ENCODE measurements around the gene PCGF3.
"Not testable (repeated sequence)": the region's sequence is repeated elsewhere in the genome, so short reads cannot be mapped to it uniquely, and the experiment has no call there.

PCGF3 gene

DNA sequence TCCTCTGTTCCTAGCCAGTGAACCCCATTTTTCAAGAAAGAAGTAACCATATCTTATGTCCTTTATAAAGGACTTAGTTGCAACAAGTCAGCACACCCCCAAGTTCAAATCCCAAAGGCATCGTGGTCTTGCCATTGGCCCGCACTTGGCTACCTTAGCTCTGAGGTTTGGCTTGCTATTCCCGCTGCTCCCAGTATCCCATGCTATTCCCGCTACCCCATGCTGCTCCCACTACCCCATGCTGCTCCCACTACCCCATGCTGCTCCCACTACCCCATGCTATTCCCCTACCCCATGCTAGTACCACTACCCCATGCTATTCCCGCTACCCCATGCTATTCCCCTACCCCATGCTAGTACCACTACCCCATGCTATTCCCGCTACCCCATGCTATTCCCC lies 37.4 kb upstream of the PCGF3 start:
- DNase-seq (ENCODE audit: low read depth), result not testable (repeated sequence)

DNA sequence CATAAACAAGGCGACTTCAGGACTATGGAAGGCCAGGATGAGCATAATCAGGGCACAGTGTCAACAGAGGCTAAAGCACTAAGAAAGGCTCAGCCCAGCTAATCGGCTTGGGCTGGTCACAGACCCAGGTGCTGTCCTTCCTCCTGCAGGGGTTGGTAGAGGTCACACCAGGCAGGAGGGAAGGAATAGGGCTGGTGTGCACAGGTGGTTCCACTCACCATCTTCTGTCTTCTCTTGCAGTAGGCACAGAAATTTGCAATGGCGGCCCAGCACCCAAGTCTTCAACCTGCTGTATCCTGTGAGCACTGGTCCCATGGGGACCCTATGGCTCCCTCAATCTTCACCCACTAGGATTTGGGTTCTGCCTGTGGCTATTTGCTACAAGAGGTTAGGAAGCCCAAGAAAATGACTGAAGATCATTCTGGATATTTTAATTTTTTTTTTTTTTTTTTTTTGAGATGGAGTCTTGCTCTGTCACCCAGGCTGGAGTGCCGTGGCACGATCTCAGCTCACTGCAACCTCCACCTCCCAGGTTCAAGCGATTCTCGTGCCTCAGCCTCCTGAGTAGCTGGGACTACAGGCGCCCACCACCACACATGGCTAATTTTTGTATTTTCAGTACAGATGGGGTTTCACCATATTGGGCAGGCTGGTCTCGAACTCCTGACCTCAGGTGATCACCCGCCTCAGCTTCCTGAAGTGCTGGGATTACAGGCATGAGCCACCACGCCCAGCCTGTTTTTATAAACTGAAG lies 35.6 kb upstream of the PCGF3 start:
- not testable (repeated sequence) for DNase-seq (ENCODE audit: low read depth)

DNA sequence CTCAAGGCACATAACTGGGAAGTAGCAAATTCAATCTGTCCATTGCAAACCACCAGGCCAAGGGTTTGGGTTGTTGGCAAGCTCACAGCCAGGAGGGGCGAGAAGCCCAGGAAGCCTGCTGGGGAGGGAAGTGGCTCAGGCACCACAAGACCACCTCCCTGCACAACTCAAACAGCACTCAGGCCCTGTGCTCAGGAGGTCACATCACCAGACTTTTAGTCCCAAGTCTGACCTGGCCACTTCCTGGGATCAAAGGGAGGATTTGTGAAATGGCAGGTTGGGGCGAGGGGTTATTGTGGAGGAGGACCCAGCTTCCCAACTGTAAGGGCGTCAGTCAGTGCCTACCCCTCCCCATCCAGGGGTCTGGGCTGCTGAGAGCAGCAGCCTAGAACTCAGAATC lies 33.9 kb upstream of the PCGF3 start:
- DNase-seq (ENCODE audit: low read depth), result no peak

DNA sequence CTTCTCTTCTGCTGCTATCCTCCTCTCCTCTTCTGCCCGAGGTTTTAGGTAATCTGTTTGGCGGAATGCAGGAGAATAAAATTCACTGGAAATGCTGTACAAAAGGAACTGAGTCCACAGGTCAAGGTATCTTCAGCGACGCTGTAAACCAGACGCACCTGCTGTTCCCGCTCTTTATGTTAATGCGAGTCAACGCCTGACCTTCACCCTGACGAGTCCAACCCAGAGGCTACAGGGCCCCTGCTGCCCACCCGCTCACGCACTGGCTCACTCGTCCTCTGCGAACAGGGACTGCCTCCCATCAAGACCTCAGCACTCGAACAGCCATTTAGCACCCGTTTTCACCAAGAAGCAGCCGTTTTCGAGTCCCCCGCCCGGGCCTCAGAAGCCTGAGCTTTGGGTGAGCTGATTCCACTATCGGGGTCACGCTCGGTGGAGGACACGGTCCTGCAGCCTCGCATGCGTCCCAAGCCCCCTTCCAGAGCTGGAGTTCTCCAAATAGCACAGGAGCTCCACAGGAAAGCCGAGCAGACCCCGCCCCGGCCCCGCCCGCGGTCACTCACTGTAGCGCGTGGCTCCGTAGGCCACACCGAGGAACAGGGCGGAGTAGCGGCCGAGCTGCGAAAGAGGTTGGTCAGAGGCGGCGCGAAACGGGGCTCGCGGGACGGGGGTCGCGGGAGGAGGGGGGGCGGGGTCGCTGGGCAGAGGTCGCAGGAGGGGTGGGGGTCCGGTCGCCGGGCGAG lies 32.1 kb upstream of the PCGF3 start:
- no peak for DNase-seq (ENCODE audit: low read depth)

DNA sequence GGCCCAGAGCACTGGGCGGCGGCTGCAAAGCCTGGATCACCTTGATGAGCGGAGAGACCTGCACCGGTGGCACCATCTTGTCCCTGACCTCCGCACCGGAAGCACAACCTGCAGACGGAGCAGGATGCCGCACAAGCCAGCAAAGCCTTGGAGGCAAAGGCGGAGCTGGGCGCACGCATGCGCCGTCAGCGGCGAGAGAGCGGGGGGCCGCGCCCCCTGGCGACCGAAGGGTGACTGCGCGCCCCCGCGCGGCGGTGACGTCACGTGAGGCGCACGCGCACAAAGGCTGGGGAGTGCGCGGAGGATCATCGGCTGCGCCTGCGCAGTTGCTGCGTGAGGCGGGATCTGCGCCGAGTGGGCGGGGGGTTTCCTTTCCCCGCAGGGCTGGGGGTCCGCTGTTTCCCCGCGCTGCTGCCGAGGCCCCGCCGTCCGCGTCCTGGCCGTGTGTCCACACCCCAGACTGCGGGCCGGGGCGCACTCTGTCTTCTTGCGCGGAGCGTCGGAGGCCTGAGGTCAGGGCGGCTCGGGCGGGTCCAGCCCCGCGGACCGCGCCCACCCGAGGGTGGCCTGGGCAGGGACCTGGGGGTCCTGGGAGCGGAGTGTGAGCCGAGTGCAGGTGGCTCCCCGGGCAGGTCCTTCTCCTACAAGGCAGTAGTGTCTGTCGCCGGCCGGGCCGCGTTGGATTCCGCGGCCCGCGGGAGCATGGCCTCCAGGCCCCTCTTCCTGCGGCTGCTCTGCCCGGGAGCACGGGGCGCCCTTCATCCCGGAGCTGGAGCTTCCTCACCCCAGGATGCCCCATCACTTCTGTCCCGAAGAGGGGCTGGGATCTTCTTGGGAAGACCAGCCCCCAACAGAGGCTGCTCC lies 31.2 kb upstream of the PCGF3 start, which contains the start of the genes ATP5ME and MYL5:
ATP5ME (minus strand) TSS at position 105 of the 864 bp plus-strand sequence; CDS start at position 76, 29 bp downstream.
MYL5 (plus strand) TSS at position 371 of the 864 bp plus-strand sequence. CDS start 3,485 bp downstream, outside the sequence.
- DNase-seq (ENCODE audit: low read depth), result peak; percentile 69

DNA sequence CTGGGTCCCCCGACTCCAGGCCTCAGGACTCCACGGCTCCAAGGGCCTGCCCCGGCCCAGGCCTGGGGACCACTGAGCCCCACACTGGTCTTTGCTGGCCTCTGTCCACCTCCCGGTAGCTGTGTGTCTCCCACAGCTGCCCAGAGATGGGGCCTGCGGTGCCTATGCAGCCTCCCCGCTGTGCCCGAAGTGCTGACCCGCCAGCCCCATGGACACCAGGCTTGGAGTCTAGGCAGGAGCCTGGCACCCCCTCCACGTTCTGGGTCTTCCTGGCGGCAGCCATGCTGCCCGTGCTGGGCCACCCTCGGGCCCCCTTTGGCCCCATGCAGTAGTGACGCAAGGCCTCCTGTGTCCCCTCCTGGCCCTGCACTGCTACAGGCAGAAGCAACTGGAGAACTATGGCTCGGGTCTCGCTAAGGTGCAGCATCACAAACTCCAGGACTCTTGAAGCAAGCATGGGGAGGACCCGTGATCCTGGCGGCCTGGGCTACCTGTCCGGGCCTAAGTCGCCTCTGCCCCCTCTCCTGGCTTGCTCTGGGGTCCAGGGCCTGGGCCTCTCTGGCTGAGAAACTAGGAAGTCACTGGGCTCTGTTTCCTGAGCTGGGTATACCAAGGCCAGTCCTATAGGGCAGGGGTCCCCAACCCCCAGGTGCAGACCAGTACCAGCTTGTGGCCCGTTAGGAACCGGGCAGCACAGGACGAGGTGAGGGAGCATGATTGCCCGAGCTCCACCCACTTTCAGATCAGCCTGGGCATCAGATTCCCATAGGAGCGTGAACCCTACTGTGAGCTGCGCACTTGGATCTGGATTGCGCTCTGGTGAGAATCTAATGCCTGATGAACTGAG lies 30.4 kb upstream of the PCGF3 start:
- no peak for DNase-seq (ENCODE audit: low read depth)

DNA sequence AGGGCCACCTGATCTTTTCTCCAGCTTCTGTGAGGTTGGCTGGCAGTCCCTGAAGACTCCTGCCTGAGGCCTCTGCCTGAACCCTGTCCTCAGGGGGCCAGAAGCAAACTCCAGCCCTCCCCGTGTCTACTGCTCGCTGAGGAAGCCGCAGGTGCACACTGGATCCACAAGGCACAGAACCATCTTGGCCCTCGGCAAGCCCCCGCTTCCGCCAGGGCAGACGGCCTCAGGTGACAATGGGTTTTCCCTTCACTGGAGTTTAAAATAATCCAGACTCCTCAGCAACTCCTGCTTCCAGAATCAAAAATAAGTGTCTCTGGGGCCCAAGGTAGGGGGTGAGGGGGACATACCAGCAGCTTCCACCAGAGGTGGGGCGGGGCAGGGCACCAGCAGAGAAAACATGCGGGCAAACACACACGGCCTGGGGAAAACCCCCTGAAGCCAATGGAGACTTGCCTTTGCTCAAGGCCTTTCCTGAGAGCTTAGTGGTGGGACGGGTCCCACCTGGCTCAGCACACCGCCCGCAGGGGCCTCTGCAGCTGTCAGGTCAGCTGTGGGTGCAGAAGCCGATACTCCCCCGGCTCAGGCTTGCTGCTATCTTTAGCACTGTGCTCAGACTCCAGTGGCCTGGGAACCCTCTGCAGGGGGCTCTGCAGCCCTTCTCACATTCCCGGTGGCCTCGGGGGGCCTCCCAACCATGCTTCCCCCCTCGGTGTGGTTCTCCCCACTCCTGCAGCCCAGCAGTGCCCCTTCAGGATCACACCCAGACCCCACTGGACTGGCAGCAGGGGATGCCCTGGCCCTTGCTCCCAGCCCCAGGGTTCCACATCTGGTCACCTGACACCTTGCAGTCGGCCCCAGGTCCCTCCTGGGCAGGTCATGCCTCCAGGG lies 29.4 kb upstream of the PCGF3 start:
- no peak for DNase-seq (ENCODE audit: low read depth)

DNA sequence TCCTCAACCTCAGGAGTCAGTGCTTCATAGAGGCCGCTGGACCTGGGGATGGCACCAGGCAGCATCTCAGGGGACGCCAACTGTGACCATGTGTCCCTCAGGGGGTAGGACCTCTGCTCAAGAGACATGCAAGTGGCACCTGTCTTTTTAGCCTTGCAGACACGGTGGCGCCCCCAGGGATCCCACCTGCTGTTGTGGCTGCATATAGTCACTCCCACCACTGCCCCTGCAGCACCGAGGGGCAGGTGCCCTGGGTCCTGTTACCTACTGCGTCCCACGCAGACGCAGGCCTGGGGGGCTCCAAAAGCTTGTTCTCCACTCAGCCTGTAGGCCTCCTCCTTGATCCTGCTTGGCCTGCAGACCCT lies 28.8 kb upstream of the PCGF3 start:
- no peak for DNase-seq (ENCODE audit: low read depth)

DNA sequence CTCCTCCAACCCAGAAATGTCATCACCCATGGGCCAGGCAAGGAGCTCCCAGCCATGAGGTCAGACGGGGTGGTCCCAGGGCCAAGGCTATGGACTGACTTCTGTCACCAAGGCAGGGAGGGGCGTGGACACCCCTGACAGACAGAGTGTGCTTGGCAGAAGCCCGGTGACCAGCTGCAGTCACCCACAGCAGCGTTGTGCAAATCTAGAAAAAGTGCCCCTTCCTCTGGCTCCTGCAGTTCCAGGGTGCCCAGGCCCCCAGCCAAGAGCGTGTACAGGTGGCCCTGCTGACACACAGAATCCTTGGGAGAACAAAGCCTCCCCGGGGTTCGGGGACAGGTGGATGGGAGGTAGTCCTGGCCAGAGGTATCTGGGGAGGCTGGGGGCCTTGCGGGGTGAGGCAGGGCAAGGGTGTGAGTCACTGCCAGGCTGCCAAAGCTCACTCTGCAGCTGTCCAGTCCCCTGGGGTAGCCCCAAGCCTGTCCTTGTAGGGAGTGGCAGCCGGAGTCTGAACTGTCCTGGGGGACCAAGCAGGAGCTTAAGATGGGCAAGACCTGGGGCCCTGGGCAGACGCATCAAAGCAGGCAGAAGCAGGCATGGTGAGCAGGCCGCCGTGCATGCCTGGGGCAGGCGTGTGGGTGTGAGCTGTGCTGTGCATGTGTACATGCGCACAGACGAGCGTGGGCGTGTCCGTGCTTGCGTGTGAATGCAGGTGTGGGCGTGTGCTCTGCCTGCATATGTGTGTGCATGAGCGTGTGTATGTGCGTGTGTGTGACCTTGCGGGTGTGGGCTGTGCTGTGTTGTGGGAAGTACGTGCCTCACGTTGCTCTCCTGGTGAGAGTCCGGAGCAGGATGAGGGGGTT lies 28.0 kb upstream of the PCGF3 start:
- DNase-seq (ENCODE audit: low read depth), result no peak

DNA sequence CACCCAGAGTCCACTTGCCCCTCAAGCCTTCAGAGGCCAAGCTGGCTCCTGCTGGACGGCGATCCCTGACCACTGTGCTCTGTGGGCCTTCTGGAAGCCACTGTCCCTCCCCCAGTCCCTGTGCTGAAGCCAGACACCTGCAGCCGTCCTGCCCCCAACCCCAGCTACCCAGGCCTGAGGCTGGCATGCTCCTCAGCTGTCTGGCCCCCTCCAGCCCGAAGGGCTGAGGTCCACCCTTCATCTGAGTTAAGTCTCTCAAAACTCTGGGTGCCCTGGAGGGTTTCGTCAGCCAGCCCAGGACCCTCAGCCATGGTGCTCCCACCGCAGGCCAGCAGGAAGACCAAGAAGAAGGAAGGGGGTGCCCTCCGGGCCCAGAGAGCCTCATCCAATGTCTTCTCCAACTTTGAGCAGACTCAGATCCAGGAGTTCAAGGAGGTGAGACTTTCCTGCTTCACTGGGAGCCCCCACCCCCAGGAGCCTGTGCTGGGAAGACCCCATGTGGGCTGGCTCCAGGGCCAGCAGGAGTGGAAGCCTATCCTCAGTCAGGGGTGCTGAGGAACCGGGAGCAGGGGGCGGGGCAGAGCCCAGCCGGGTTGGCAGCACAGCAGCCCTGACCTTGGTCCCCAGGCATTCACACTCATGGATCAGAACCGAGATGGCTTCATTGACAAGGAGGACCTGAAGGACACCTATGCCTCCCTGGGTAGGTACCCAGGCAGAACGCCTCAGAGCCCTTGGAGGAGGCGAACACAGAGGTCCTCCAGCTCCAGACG lies 27.1 kb upstream of the PCGF3 start:
- no peak for DNase-seq (ENCODE audit: low read depth)

DNA sequence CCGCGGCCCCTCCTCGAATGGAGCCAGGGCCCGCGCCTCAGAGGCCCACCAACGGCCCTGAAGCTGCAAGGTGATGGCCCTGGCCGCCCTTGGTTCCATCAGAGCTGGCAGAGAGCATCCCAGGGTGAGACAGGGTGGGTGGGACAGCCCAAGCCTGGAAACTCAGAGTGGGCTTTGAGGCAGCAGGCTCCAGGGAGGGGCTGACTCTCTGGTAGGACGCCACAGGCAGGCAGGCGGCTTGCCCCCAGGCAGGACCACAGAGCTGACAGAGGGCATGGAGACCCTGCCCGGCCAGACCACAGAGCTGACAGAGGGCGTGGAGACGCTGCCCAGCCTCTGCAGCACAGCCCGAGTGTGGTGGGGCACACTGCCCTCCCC lies 26.5 kb upstream of the PCGF3 start:
- DNase-seq (ENCODE audit: low read depth), result no peak

DNA sequence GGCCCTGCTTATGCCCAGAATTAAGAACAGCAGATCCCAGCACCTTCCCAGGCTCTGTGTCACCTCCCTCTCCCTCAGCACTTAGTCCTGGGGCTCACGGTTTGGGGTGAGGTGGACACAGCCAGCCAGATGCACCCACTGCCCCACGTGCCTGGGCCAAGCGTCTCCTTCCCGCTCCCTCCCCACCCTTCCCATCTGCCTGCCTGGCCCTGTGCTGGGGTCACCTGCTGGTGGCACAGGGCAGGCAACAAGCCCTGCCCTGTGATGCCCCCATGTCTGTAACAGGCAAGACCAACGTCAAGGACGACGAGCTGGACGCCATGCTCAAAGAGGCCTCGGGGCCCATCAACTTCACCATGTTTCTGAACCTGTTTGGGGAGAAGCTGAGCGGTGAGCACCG lies 26.0 kb upstream of the PCGF3 start:
- no peak for DNase-seq (ENCODE audit: low read depth)

DNA sequence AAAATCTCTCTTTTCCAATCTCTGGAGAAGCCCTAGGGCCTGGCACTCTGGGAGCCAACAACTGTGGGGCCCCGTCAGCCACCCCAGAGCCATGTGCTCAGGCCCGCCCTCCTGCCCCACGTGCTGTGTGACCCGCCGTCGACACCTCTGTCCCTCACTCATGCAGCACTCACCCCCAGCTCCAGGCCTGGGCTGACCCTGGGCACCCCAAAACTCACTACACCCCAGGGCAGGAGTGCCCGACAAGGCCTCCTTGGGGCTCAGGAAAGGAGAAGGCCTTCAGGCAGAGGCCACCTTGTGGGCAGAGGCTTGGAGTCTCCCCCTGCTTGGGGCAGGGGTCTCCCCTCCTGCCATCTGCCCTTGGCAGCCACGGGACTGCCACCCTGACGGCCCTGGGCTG lies 25.5 kb upstream of the PCGF3 start:
- no peak for DNase-seq (ENCODE audit: low read depth)

DNA sequence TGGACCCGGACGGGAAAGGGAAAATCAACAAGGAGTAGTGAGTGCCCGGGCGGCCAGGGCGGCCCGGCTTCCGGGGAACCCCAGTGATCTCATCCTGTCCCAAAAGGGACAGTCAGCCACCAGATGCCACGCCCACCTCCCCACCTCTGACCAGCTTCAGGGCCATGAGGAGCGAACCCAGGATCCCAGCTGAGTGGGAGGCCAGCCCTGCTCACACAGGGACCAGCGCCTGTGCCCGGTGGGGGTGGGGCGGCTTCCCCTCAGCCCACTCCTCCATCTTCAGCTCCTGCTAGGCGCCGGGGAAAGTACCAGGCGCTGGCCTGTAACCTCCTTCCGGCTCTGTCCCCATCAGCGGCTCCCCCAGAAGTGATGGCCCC lies 25.1 kb upstream of the PCGF3 start:
- no peak for DNase-seq (ENCODE audit: low read depth)

DNA sequence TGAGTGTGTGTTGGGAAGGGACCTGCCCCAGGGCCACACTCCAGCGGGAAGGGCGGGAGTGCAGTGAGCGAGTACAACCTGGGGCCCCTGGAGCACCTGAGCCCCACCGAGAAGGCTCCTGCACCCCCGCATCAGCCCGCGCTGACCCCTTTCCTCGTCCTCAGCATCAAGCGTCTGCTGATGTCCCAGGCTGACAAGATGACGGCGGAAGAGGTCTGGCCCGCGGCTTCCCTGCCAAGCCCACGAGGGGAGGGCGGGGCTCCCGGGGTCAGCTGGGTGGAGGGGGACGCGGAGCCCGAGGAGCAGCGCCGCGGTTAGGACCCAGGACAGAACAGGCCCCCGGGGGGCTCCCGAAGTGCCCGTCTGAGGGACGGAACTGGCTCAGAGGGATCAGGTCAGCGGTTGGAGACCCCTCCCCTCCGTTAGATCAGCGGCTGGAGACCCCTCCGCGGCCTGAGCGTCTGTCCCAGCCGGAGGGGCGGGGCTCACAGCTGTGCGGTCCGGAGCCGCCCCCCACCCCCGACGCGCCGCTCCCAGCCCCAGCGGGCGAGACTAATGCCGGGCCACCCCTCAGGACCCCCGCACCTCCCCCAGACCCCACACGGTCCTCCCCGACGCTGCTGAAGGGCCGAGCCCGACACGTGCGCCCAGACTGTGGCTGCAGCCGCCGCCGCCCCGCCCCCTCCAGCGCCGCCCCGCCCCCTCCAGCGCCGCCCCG lies 24.5 kb upstream of the PCGF3 start:
- no peak for DNase-seq (ENCODE audit: low read depth)

DNA sequence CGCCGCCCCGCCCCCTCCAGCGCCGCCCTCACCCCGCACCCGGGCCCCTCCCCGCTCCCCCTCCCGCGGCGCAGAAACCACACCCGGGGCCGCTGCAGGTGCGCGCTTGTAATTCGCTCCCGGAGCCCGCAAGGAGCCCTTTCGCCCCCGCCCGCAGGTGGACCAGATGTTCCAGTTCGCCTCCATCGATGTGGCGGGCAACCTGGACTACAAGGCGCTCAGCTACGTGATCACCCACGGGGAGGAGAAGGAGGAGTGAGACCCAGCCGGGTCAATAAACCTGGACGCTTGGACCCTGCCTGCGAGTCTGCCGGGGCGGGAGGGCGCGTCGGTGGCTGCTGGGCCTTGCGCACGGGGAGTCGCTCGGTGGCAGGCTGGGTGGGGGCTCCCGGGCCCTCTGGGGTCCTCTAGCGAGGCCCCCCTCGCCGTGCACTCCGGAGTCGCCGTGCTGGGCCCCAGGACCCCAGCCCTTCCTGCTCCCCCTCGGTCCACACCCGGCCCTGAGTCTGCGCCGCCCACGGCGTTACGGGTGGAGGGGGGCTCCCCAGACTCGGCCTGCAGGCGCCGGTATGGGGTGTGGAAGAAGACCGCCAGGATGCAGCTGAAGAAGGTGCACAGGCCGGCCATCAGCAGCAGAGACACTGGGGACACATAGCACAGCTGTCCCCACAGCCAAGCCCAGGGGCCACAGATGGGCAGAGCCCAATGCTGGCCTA lies 23.7 kb upstream of the PCGF3 start:
- DNase-seq (ENCODE audit: low read depth), result no peak

DNA sequence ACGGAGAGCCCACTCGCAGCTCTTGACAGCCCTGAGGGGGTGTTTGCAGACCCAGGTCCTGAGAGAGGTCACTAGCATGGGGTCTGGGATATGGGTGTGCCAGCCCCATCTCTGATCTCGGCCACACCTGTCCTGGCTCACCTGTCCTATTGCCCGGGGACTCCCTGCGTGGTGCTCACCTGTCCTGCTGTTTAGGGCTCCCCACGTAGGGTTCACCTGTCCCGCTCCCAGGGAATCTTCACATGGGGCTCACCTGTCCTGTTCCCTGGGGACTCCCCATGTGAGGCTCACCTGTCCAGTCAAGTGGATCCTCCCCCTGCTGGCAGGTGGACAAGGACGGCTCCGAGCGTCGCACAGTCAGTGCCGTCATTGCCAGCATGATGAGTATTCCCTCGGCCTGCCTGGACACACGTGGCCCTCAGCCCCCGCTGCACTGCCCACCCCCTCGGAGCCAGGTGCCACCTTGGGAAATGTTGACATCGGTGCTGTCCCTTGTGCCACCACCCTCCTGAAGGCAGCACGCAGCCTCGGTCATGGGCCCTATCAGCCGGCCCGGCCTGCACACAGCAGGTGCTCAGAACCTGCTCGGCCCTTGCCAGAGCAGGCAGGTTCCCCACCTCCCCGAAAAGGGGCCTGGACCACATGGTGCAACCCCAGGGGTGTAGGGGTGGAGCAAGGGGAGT lies 23.0 kb upstream of the PCGF3 start:
- no peak for DNase-seq (ENCODE audit: low read depth)
